ENCODE results near the gene CUBN.

- no peak for TF ChIP-seq POLR2A (IDR thresholded peaks at IDR 0.05; ENCODE audit: extremely low read depth, insufficient read length)
- TF ChIP-seq, protein P1, sequence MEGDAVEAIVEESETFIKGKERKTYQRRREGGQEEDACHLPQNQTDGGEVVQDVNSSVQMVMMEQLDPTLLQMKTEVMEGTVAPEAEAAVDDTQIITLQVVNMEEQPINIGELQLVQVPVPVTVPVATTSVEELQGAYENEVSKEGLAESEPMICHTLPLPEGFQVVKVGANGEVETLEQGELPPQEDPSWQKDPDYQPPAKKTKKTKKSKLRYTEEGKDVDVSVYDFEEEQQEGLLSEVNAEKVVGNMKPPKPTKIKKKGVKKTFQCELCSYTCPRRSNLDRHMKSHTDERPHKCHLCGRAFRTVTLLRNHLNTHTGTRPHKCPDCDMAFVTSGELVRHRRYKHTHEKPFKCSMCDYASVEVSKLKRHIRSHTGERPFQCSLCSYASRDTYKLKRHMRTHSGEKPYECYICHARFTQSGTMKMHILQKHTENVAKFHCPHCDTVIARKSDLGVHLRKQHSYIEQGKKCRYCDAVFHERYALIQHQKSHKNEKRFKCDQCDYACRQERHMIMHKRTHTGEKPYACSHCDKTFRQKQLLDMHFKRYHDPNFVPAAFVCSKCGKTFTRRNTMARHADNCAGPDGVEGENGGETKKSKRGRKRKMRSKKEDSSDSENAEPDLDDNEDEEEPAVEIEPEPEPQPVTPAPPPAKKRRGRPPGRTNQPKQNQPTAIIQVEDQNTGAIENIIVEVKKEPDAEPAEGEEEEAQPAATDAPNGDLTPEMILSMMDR (IDR thresholded peaks at IDR 0.05; ENCODE audit: low read depth, low read length): no peak
Observed at GRCh38 chr10:17060289-17060688, 69.3 kb downstream of the CUBN start.
